Measurements from ENCODE around the gene PIK3IP1.
"Not testable (repeated sequence)": the region's sequence is repeated elsewhere in the genome, so short reads cannot be mapped to it uniquely, and the experiment has no call there.

The PIK3IP1 gene

DNA sequence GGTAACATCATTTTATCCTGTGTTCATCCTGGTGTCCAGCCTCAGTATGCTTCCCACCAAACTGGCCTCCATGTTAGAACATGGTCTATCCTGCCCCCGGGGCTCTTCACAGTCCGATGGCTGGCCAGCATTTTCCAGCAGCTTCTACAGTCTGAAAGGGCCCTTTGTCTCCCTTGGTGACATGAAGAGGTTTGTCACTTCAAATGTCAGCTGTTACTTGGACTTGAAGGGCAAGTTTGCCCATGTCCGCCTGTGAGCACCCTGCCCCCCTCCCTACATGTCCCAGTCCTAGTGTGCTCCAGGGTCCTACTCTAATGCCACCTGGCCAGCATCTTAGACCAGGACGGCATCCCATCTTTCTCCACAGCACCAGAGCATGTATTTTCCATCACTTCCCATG is 29.1 kb upstream of the PIK3IP1 start:
- H3K9ac ChIP-seq (ENCODE audit: low read length), result no peak overlapping the region
- no peaks in the 10 kb centered on the region for H3K9me2 ChIP-seq (replicated peaks; ENCODE audit: insufficient read depth, low read length)
- peaks cover 5% of the 10 kb centered on the region; the same call in 1 of the 2 replicates for H3F3A ChIP-seq (ENCODE audit: insufficient read depth)
- H3K79me2 ChIP-seq (ENCODE audit: insufficient read depth, low read length), result no peaks in the 10 kb centered on the region
- no peak overlapping the region for H3K4me2 ChIP-seq (ENCODE audit: low read depth, low read length, poor library complexity, severe bottlenecking)
- no peak overlapping the region for H2AFZ ChIP-seq (ENCODE audit: low read depth, low read length, severe bottlenecking)
- H3K27ac ChIP-seq (ENCODE audit: low read depth, low read length), result no peak overlapping the region
- H3K9me3 ChIP-seq (ENCODE audit: insufficient read depth, low read length), result no peaks in the 10 kb centered on the region
- no peak for TF ChIP-seq EZH2phosphoT487 (conservative IDR thresholded peaks at IDR 0.05; ENCODE audit: low read length)
- TF ChIP-seq, protein P1, sequence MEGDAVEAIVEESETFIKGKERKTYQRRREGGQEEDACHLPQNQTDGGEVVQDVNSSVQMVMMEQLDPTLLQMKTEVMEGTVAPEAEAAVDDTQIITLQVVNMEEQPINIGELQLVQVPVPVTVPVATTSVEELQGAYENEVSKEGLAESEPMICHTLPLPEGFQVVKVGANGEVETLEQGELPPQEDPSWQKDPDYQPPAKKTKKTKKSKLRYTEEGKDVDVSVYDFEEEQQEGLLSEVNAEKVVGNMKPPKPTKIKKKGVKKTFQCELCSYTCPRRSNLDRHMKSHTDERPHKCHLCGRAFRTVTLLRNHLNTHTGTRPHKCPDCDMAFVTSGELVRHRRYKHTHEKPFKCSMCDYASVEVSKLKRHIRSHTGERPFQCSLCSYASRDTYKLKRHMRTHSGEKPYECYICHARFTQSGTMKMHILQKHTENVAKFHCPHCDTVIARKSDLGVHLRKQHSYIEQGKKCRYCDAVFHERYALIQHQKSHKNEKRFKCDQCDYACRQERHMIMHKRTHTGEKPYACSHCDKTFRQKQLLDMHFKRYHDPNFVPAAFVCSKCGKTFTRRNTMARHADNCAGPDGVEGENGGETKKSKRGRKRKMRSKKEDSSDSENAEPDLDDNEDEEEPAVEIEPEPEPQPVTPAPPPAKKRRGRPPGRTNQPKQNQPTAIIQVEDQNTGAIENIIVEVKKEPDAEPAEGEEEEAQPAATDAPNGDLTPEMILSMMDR (IDR thresholded peaks at IDR 0.05; ENCODE audit: insufficient read depth, low read length, poor library complexity, severe bottlenecking), result no peak
- no peak overlapping the region for H3K4me3 ChIP-seq (ENCODE audit: insufficient read depth, low read length, poor library complexity, severe bottlenecking)
- no peaks in the 10 kb centered on the region for H3K27me3 ChIP-seq (ENCODE audit: low read length)
- H4K20me1 ChIP-seq (ENCODE audit: low read depth, low read length), result no peaks in the 10 kb centered on the region
- peaks cover 7% of the 10 kb centered on the region; the same call in 1 of the 2 replicates for H3K36me3 ChIP-seq (ENCODE audit: low read length)

DNA sequence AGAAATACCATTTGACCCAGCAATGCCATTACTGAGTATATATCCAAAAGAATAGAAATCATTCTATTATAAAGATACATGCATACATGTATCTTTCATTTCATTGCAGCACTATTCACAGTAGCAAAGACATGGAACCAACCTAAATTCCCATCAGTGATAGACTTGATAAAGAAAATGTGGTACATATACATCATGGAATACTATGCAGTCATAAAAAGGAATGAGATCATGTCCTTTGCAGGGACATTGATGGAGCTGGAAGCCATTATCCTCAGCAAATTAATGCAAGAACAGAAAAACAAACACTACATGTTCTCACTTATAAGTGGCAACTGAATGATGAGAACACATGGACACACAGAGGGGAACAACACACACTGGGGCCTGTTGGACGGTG is 21.9 kb upstream of the PIK3IP1 start:
- not testable (repeated sequence) for H3K9me2 ChIP-seq (replicated peaks; ENCODE audit: insufficient read depth, low read length); H3K9me3 ChIP-seq (ENCODE audit: insufficient read depth, low read length); H3K4me3 ChIP-seq (ENCODE audit: insufficient read depth, low read length, poor library complexity, severe bottlenecking); H3K36me3 ChIP-seq (ENCODE audit: low read length); H3K4me2 ChIP-seq (ENCODE audit: low read depth, low read length, poor library complexity, severe bottlenecking); H3K27ac ChIP-seq (ENCODE audit: low read depth, low read length); H4K20me1 ChIP-seq (ENCODE audit: low read depth, low read length); H2AFZ ChIP-seq (ENCODE audit: low read depth, low read length, severe bottlenecking); H3K27me3 ChIP-seq (ENCODE audit: low read length); H3K79me2 ChIP-seq (ENCODE audit: insufficient read depth, low read length); H3K9ac ChIP-seq (ENCODE audit: low read length); H3F3A ChIP-seq (ENCODE audit: insufficient read depth)

DNA sequence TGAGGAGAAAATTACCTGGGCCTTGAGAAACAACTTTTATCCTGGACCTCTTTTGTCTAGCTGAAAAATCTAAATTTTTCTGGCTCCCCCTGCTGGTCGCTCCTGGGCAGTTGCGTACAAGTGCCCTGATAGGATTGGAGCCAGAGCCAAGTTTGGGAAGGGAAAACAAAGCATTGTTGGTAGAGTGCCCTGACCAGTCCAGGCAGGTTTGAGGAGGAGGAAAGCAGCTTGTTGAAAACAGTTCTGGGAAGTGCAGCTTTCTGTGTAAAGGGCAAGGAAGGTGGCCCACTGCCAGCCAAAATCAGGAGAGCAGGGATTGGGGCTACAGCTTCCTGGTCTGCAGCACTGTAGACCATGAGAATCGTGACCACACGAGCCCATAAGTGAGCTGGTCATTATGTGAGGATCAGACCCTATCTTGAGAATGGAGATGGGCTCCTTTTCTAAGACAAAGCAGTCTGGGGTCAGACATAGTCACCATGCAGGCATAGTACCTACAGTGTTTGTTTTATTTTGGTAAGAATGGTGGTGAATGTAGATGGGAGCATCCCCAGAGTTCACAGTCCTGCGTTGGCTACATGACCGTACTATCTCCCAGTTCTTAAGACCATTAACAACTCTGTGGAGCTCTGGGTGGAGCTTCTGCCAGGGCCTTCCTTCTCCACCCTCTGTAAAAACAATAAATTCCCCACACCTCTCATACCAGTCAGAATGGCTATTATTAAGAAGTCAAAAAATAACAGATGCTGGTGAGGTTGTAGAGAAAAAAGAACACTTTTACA is 21.3 kb upstream of the PIK3IP1 start:
- Histone ChIP-seq H3F3A (ENCODE audit: insufficient read depth) (no peaks in the 10 kb centered on the region), H3K36me3 (ENCODE audit: low read length) (no peaks in the 10 kb centered on the region), H3K79me2 (ENCODE audit: insufficient read depth, low read length) (no peaks in the 10 kb centered on the region), H3K9me3 (ENCODE audit: insufficient read depth, low read length) (peaks cover 4% of the 10 kb centered on the region; the same call in 1 of the 2 replicates), H2AFZ (ENCODE audit: low read depth, low read length, severe bottlenecking) (no peak overlapping the region), H3K27ac (ENCODE audit: low read depth, low read length) (no peak overlapping the region), H3K9ac (ENCODE audit: low read length) (no peak overlapping the region), H3K9me2 (replicated peaks; ENCODE audit: insufficient read depth, low read length) (no peaks in the 10 kb centered on the region), H3K4me3 (ENCODE audit: insufficient read depth, low read length, poor library complexity, severe bottlenecking) (no peak overlapping the region), H3K4me2 (ENCODE audit: low read depth, low read length, poor library complexity, severe bottlenecking) (no peak overlapping the region), H3K27me3 (ENCODE audit: low read length) (no peaks in the 10 kb centered on the region), H4K20me1 (ENCODE audit: low read depth, low read length) (no peaks in the 10 kb centered on the region)
- TF ChIP-seq, protein P1 (IDR thresholded peaks at IDR 0.05; ENCODE audit: insufficient read depth, low read length, poor library complexity, severe bottlenecking), result peak; percentile 98
- no peak for TF ChIP-seq EZH2phosphoT487 (conservative IDR thresholded peaks at IDR 0.05; ENCODE audit: low read length)

DNA sequence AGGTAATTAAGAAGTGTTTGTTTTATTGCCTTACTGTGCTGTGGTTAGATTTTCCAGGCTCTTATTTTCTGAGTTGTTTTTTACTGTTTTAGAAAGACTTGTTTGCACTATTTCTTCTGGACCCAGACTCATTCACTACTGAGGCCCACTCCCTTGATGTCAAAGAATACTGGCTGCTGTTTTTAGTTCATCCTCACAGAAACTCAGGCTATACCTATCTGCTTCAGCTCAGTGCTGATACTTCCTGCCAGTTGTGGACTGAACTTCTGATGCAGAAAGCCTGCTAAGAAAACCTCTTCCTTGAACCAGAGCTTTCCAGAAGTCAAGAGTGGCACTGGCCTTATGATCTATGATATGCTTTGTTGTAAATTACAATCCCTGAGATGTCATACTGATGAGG is 15.9 kb upstream of the PIK3IP1 start:
- no peaks in the 10 kb centered on the region for H3K36me3 ChIP-seq (ENCODE audit: low read length)
- H3F3A ChIP-seq (ENCODE audit: insufficient read depth), result no peaks in the 10 kb centered on the region
- H3K27me3 ChIP-seq (ENCODE audit: low read length), result no peaks in the 10 kb centered on the region
- H3K9ac ChIP-seq (ENCODE audit: low read length), result no peak overlapping the region
- no peaks in the 10 kb centered on the region for H4K20me1 ChIP-seq (ENCODE audit: low read depth, low read length)
- peak overlapping the region; percentile 12 for H2AFZ ChIP-seq (ENCODE audit: low read depth, low read length, severe bottlenecking)
- no peaks in the 10 kb centered on the region for H3K9me3 ChIP-seq (ENCODE audit: insufficient read depth, low read length)
- H3K27ac ChIP-seq (ENCODE audit: low read depth, low read length), result peak overlapping the region; percentile 23
- no peaks in the 10 kb centered on the region for H3K9me2 ChIP-seq (replicated peaks; ENCODE audit: insufficient read depth, low read length)
- H3K4me3 ChIP-seq (ENCODE audit: insufficient read depth, low read length, poor library complexity, severe bottlenecking), result no peak overlapping the region
- no peaks in the 10 kb centered on the region for H3K79me2 ChIP-seq (ENCODE audit: insufficient read depth, low read length)
- TF ChIP-seq EZH2phosphoT487 (conservative IDR thresholded peaks at IDR 0.05; ENCODE audit: low read length), result no peak
- TF ChIP-seq, protein P1 (IDR thresholded peaks at IDR 0.05; ENCODE audit: insufficient read depth, low read length, poor library complexity, severe bottlenecking), result no peak
- peak overlapping the region; percentile 18 for H3K4me2 ChIP-seq (ENCODE audit: low read depth, low read length, poor library complexity, severe bottlenecking)

Data from SU-DHL-6 (cell line).